Endothelial cell (in vitro differentiated cells): ENCODE measurements around the gene CTSK. TPM values are rescaled to one million over a fixed set of nuclear protein-coding genes. Genes with fewer than 3 reads are reported as not detected.

Experiments
- DNase-seq: peaks from one replicate; pipeline ENCODE4 v3.0.0; 2021; ENCODE audit warnings: low spot score
- H3K27ac Mint-ChIP-seq: one replicate; pipeline ENCODE4 v1.8.0; 2021; ENCODE audit warnings: mixed read lengths, inconsistent platforms; ENCODE audit not compliant: unreplicated experiment
- H3K27me3 Mint-ChIP-seq: one replicate; pipeline ENCODE4 v1.8.0; 2021; ENCODE audit warnings: mild to moderate bottlenecking, moderate library complexity, mixed read lengths, inconsistent platforms; ENCODE audit not compliant: unreplicated experiment
- H3K36me3 Mint-ChIP-seq: one replicate; pipeline ENCODE4 v1.8.0; 2021; ENCODE audit warnings: mild to moderate bottlenecking, low read depth, mixed read lengths, inconsistent platforms; ENCODE audit not compliant: unreplicated experiment
- H3K4me1 Mint-ChIP-seq: one replicate; pipeline ENCODE4 v1.8.0; 2021; ENCODE audit warnings: mild to moderate bottlenecking, mixed read lengths, inconsistent platforms; ENCODE audit not compliant: unreplicated experiment
- H3K4me3 Mint-ChIP-seq: one replicate; pipeline ENCODE4 v1.8.0; 2021; ENCODE audit warnings: mild to moderate bottlenecking, mixed read lengths, inconsistent platforms; ENCODE audit not compliant: unreplicated experiment
- H3K9me3 Mint-ChIP-seq: one replicate; pipeline ENCODE4 v1.8.0; 2021; ENCODE audit warnings: mixed read lengths, inconsistent platforms; ENCODE audit not compliant: unreplicated experiment
- CTCF ChIP-seq: fragments of 200-600 bp; sonication (generic); IDR thresholded peaks from one replicate; pipeline ENCODE4 v1.5.0; 2021; ENCODE audit warnings: antibody characterized with exemption; ENCODE audit not compliant: unreplicated experiment
- total RNA-seq: library from RNA; stranded (reverse); fragmentation: NEBNext Ultra II Directional; extraction: Animal tissue kit (Norgen Biotek cat#: 25700); gene quantifications from one replicate; pipeline ENCODE4 v1.2.1, GENCODE V29; 2021; ENCODE audit not compliant: unreplicated experiment

Gene CTSK
- total RNA-seq, 1 donor from 2014 or later, result 110 TPM

GRCh38 chr1:150791585-150791984 is 16.5 kb downstream of the CTSK start:
- Mint-ChIP-seq H3K36me3 (peaks cover 12% of the 10 kb centered on the region), H3K27me3 (peaks cover 2% of the 10 kb centered on the region), H3K4me1 (no peaks in the 10 kb centered on the region), H3K9me3 (no peaks in the 10 kb centered on the region), H3K4me3 (no peak overlapping the region), H3K27ac (no peak overlapping the region)
- TF ChIP-seq CTCF, result no peak
- no peak for DNase-seq

- no peak for TF ChIP-seq CTCF
These were observed 18.7 kb downstream of the CTSK start for GRCh38 chr1:150789396-150789795.

GRCh38 chr1:150788946-150789345 is 19.1 kb downstream of the CTSK start:
- H3K27me3 Mint-ChIP-seq, result peaks cover 2% of the 10 kb centered on the region
- no peak for TF ChIP-seq CTCF
- no peaks in the 10 kb centered on the region for H3K9me3 Mint-ChIP-seq
- no peaks in the 10 kb centered on the region for H3K36me3 Mint-ChIP-seq
- H3K4me3 Mint-ChIP-seq, result no peak overlapping the region
- no peak for DNase-seq
- H3K4me1 Mint-ChIP-seq, result no peaks in the 10 kb centered on the region
- no peak overlapping the region for H3K27ac Mint-ChIP-seq

More at GRCh38 chr1:150789396-150789795, 18.7 kb downstream of the CTSK start:
- H3K27ac Mint-ChIP-seq, result no peak overlapping the region
- H3K4me3 Mint-ChIP-seq, result no peak overlapping the region
- no peaks in the 10 kb centered on the region for H3K36me3 Mint-ChIP-seq
- H3K9me3 Mint-ChIP-seq, result no peaks in the 10 kb centered on the region
- no peak for DNase-seq
- no peaks in the 10 kb centered on the region for H3K4me1 Mint-ChIP-seq
- H3K27me3 Mint-ChIP-seq, result peaks cover 2% of the 10 kb centered on the region

- H3K36me3 Mint-ChIP-seq, result no peaks in the 10 kb centered on the region
- H3K27ac Mint-ChIP-seq, result no peak overlapping the region
- no peaks in the 10 kb centered on the region for H3K9me3 Mint-ChIP-seq
- no peak overlapping the region for H3K4me3 Mint-ChIP-seq
- no peak for DNase-seq
- no peaks in the 10 kb centered on the region for H3K4me1 Mint-ChIP-seq
- TF ChIP-seq CTCF, result no peak
- peaks cover 2% of the 10 kb centered on the region for H3K27me3 Mint-ChIP-seq
These were observed 20.6 kb downstream of the CTSK start for GRCh38 chr1:150787455-150787854.

- H3K9me3 Mint-ChIP-seq, result peaks cover 3% of the 10 kb centered on the region
- H3K27ac Mint-ChIP-seq, result no peak overlapping the region
- TF ChIP-seq CTCF, result no peak
- H3K36me3 Mint-ChIP-seq, result peaks cover 6% of the 10 kb centered on the region
- no peak for DNase-seq
- peaks cover 5% of the 10 kb centered on the region for H3K4me1 Mint-ChIP-seq
- peak overlapping the region; percentile 6 for H3K4me3 Mint-ChIP-seq
- no peaks in the 10 kb centered on the region for H3K27me3 Mint-ChIP-seq
These were observed 27.6 kb downstream of the CTSK start for GRCh38 chr1:150780510-150780909.
